ENCODE results near the gene AKAP9.
"Not testable (repeated sequence)": the region's sequence is repeated elsewhere in the genome, so short reads cannot be mapped to it uniquely, and the experiment has no call there.

AKAP9 gene

DNA sequence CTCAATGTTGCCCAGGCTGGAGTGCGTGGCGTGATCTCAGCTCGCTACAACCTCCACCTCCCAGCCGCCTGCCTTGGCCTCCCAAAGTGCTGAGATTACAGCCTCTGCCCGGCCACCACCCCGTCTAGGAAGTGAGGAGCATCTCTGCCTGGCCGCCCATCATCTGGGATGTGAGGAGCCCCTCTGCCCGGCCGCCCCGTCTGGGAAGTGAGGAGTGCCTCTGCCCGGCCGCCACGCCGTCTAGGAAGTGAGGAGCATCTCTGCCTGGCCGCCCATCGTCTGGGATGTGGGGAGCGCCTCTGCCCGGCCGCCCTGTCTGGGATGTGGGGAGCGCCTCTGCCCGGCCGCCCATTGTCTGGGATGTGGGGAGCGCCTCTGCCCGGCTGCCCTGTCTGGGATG, 86.0 kb downstream of the AKAP9 start:
- not testable (repeated sequence) for H3K4me2 ChIP-seq (ENCODE audit: low read length); H3K9ac ChIP-seq (ENCODE audit: low read length); H2BK5ac ChIP-seq (ENCODE audit: low read depth, low read length, poor library complexity); H3K4me3 ChIP-seq (ENCODE audit: low read depth, low read length); H3K79me2 ChIP-seq (ENCODE audit: control insufficient read depth, insufficient read depth, low read length, poor library complexity); H3K4me1 ChIP-seq (ENCODE audit: control insufficient read depth in 1 of 2, insufficient read depth in 2 of 2, low read length in 2 of 2); H3K27me3 ChIP-seq (ENCODE audit: insufficient read depth, low read length); H2BK120ac ChIP-seq (ENCODE audit: insufficient read depth, low read length, poor library complexity); H3K14ac ChIP-seq (ENCODE audit: low read length); H4K12ac ChIP-seq (ENCODE audit: low read depth, low read length); H3K79me1 ChIP-seq (ENCODE audit: low read length); H2BK12ac ChIP-seq (ENCODE audit: low read length); DNase-seq; H4K8ac ChIP-seq (ENCODE audit: low read depth, low read length); H3K18ac ChIP-seq (ENCODE audit: low read length); H2AK5ac ChIP-seq (ENCODE audit: low read length); H3K27ac ChIP-seq (ENCODE audit: low read depth, low read length); H3K23ac ChIP-seq (ENCODE audit: low read length); H3K4ac ChIP-seq (ENCODE audit: low read depth, low read length); H4K91ac ChIP-seq (ENCODE audit: low read depth, low read length); H2AFZ ChIP-seq (ENCODE audit: insufficient read depth, low read length, poor library complexity)
- peaks cover 12% of the 10 kb centered on the region for H3K9me3 ChIP-seq (ENCODE audit: insufficient read depth, low read depth, low read length)
- WGBS (ENCODE audit: extremely low coverage, insufficient coverage, insufficient read length), result no CpG with 5 or more reads among the region's 24 CpGs
- peaks cover 21% of the 10 kb centered on the region in 2 experiments for H3K36me3 ChIP-seq (ENCODE audit: control insufficient read depth in 1 of 2, insufficient read depth in 2 of 2, low read length in 2 of 2)

DNA sequence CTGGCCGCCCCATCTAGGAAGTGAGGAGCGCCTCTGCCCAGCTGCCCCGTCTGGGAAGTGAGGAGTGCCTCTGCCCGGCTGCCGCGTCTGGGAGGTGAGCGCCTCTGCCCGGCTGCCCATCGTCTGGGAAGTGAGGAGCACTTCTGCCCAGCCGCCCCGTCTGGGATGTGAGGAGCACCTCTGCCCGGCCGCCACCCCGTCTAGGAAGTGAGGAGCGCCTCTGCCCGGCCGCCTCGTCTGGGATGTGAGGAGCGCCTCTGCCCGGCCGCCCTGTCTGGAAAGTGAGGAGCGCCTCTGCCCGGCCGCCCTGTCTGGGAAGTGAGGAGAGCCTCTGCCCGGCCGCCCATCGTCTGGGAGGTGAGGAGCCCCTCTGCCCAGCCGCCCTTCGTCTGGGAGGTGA, 86.5 kb downstream of the AKAP9 start:
- Histone ChIP-seq H3K9me3 (ENCODE audit: insufficient read depth, low read depth, low read length) (peaks cover 12% of the 10 kb centered on the region), H3K36me3 (ENCODE audit: control insufficient read depth in 1 of 2, insufficient read depth in 2 of 2, low read length in 2 of 2) (peaks cover 21% of the 10 kb centered on the region in 2 experiments)
- not testable (repeated sequence) for H3K4me2 ChIP-seq (ENCODE audit: low read length); H3K14ac ChIP-seq (ENCODE audit: low read length); H3K23ac ChIP-seq (ENCODE audit: low read length); H2BK120ac ChIP-seq (ENCODE audit: insufficient read depth, low read length, poor library complexity); H2AK5ac ChIP-seq (ENCODE audit: low read length); H2AFZ ChIP-seq (ENCODE audit: insufficient read depth, low read length, poor library complexity); H3K79me2 ChIP-seq (ENCODE audit: control insufficient read depth, insufficient read depth, low read length, poor library complexity); H3K4me1 ChIP-seq (ENCODE audit: control insufficient read depth in 1 of 2, insufficient read depth in 2 of 2, low read length in 2 of 2); H3K18ac ChIP-seq (ENCODE audit: low read length); H4K8ac ChIP-seq (ENCODE audit: low read depth, low read length); H2BK12ac ChIP-seq (ENCODE audit: low read length); H3K79me1 ChIP-seq (ENCODE audit: low read length); H3K9ac ChIP-seq (ENCODE audit: low read length); H3K4ac ChIP-seq (ENCODE audit: low read depth, low read length); H4K12ac ChIP-seq (ENCODE audit: low read depth, low read length); H2BK5ac ChIP-seq (ENCODE audit: low read depth, low read length, poor library complexity); H3K27ac ChIP-seq (ENCODE audit: low read depth, low read length); H4K91ac ChIP-seq (ENCODE audit: low read depth, low read length); DNase-seq; H3K27me3 ChIP-seq (ENCODE audit: insufficient read depth, low read length); H3K4me3 ChIP-seq (ENCODE audit: low read depth, low read length)
- no CpG with 5 or more reads among the region's 29 CpGs for WGBS (ENCODE audit: extremely low coverage, insufficient coverage, insufficient read length)

GRCh38 chr7:92028226-92028625, 87.6 kb downstream of the AKAP9 start:
- Histone ChIP-seq H3K79me2 (ENCODE audit: control insufficient read depth, insufficient read depth, low read length, poor library complexity) (no peaks in the 10 kb centered on the region), H2BK120ac (ENCODE audit: insufficient read depth, low read length, poor library complexity) (no peak overlapping the region), H3K18ac (ENCODE audit: low read length) (no peak overlapping the region), H3K4me3 (ENCODE audit: low read depth, low read length) (no peak overlapping the region), H2BK5ac (ENCODE audit: low read depth, low read length, poor library complexity) (no peak overlapping the region), H3K4ac (ENCODE audit: low read depth, low read length) (no peak overlapping the region), H2BK12ac (ENCODE audit: low read length) (no peak overlapping the region), H4K12ac (ENCODE audit: low read depth, low read length) (no peak overlapping the region), H2AK5ac (ENCODE audit: low read length) (no peak overlapping the region), H3K9ac (ENCODE audit: low read length) (no peak overlapping the region), H4K8ac (ENCODE audit: low read depth, low read length) (no peak overlapping the region), H3K9me3 (ENCODE audit: insufficient read depth, low read depth, low read length) (peaks cover 12% of the 10 kb centered on the region), H3K36me3 (ENCODE audit: control insufficient read depth in 1 of 2, insufficient read depth in 2 of 2, low read length in 2 of 2) (peaks cover 18 to 23% of the 10 kb centered on the region in 2 experiments), H4K91ac (ENCODE audit: low read depth, low read length) (no peak overlapping the region), H3K4me1 (ENCODE audit: control insufficient read depth in 1 of 2, insufficient read depth in 2 of 2, low read length in 2 of 2) (no peaks in the 10 kb centered on the region), H3K79me1 (ENCODE audit: low read length) (no peaks in the 10 kb centered on the region), H3K27me3 (ENCODE audit: insufficient read depth, low read length) (no peaks in the 10 kb centered on the region), H2AFZ (ENCODE audit: insufficient read depth, low read length, poor library complexity) (no peak overlapping the region), H3K14ac (ENCODE audit: low read length) (no peak overlapping the region), H3K27ac (ENCODE audit: low read depth, low read length) (no peak overlapping the region), H3K4me2 (ENCODE audit: low read length) (no peak overlapping the region), H3K23ac (ENCODE audit: low read length) (no peak overlapping the region)
- DNase-seq, result no peak
- no CpG with 5 or more reads among the region's 2 CpGs for WGBS (ENCODE audit: extremely low coverage, insufficient coverage, insufficient read length)

- no peak overlapping the region for H4K12ac ChIP-seq (ENCODE audit: low read depth, low read length)
- no peak overlapping the region for H3K4me2 ChIP-seq (ENCODE audit: low read length)
- no peak overlapping the region for H2AK5ac ChIP-seq (ENCODE audit: low read length)
- no peak for DNase-seq
- no peaks in the 10 kb centered on the region for H3K79me1 ChIP-seq (ENCODE audit: low read length)
- H2BK5ac ChIP-seq (ENCODE audit: low read depth, low read length, poor library complexity), result no peak overlapping the region
- H3K4me1 ChIP-seq (ENCODE audit: control insufficient read depth in 1 of 2, insufficient read depth in 2 of 2, low read length in 2 of 2), result no peaks in the 10 kb centered on the region
- H2BK120ac ChIP-seq (ENCODE audit: insufficient read depth, low read length, poor library complexity), result no peak overlapping the region
- no peaks in the 10 kb centered on the region for H3K79me2 ChIP-seq (ENCODE audit: control insufficient read depth, insufficient read depth, low read length, poor library complexity)
- H3K36me3 ChIP-seq (ENCODE audit: control insufficient read depth in 1 of 2, insufficient read depth in 2 of 2, low read length in 2 of 2), result peaks cover 16 to 25% of the 10 kb centered on the region in 2 experiments
- H2AFZ ChIP-seq (ENCODE audit: insufficient read depth, low read length, poor library complexity), result no peak overlapping the region
- H2BK12ac ChIP-seq (ENCODE audit: low read length), result no peak overlapping the region
- no CpG with 5 or more reads among the region's 1 CpG for WGBS (ENCODE audit: extremely low coverage, insufficient coverage, insufficient read length)
- no peak overlapping the region for H3K27ac ChIP-seq (ENCODE audit: low read depth, low read length)
- no peak overlapping the region for H4K8ac ChIP-seq (ENCODE audit: low read depth, low read length)
- H3K9me3 ChIP-seq (ENCODE audit: insufficient read depth, low read depth, low read length), result peaks cover 12% of the 10 kb centered on the region
- H3K4ac ChIP-seq (ENCODE audit: low read depth, low read length), result no peak overlapping the region
- H3K9ac ChIP-seq (ENCODE audit: low read length), result no peak overlapping the region
- no peaks in the 10 kb centered on the region for H3K27me3 ChIP-seq (ENCODE audit: insufficient read depth, low read length)
- no peak overlapping the region for H3K18ac ChIP-seq (ENCODE audit: low read length)
- no peak overlapping the region for H3K14ac ChIP-seq (ENCODE audit: low read length)
- no peak overlapping the region for H3K4me3 ChIP-seq (ENCODE audit: low read depth, low read length)
- H3K23ac ChIP-seq (ENCODE audit: low read length), result no peak overlapping the region
- H4K91ac ChIP-seq (ENCODE audit: low read depth, low read length), result no peak overlapping the region
Measured at GRCh38 chr7:92028686-92029085, 88.0 kb downstream of the AKAP9 start.

All from trophoblast cell (in vitro differentiated cells and primary cell).